B cell (primary cell): ENCODE data around the gene ROR2. TPM values are rescaled to one million over a fixed set of nuclear protein-coding genes. Genes with fewer than 3 reads are reported as not detected.

Source experiments
- ATAC-seq: fragments of 200-7000 bp; cut with Tn5 transposase; one replicate; pipeline ENCODE4 v1.10.0; 2021; ENCODE audit warnings: low read depth, mild to moderate bottlenecking, moderate number of reproducible peaks, moderate library complexity
- CTCF ChIA-PET: fragments of 350-600 bp; sonication (Branson Sonifier 250); formaldehyde crosslinking; loops from one replicate; lab custom pipeline; 2021; ENCODE audit warnings: antibody characterized with exemption, inconsistent platforms; lab: Charles Lee
- POLR2A ChIA-PET: fragments of 350-600 bp; sonication (Branson Sonifier 250); formaldehyde crosslinking; loops from one replicate; lab custom pipeline; 2021; ENCODE audit warnings: antibody characterized with exemption; lab: Charles Lee
- DNase-seq: peaks from one replicate; pipeline ENCODE4 v3.0.0; 2013
- H2AFZ ChIP-seq: 2 replicates; pipeline ENCODE4 v1.6.1; 2012; ENCODE audit warnings: mild to moderate bottlenecking, low read depth, low read length; ENCODE audit not compliant: insufficient read depth, poor library complexity, severe bottlenecking
- H3K27ac ChIP-seq, 2 donors: 1 replicate in 1 of 2; 2 replicates in 1 of 2; pipeline ENCODE4 v1.5.1; 2012 to 2013; ENCODE audit warnings: low read length in 2 of 2, mild to moderate bottlenecking in 2 of 2, moderate library complexity in 1 of 2
- H3K27me3 ChIP-seq, 4 experiments: fragments of 200-600 bp in 1 of 4; sonication (generic) in 1 of 4; replicated peaks in 1 of 4; 1 replicate in 2 of 4; 2 replicates in 2 of 4; pipeline versions ENCODE4 v1.6.1 to v1.7.0; 2013 to 2016; ENCODE audit warnings: low read length in 3 of 4, mild to moderate bottlenecking in 2 of 4, mixed read lengths in 1 of 4, moderate library complexity in 1 of 4; ENCODE audit not compliant: insufficient read depth in 4 of 4, control insufficient read depth in 3 of 4; ENCODE audit errors: control extremely low read depth in 1 of 4
- H3K36me3 ChIP-seq, 2 experiments: replicated peaks in 1 of 2; 1 replicate in 1 of 2; 2 replicates in 1 of 2; pipeline versions ENCODE4 v1.6.1 to v1.7.1; 2013; ENCODE audit warnings: low read length in 1 of 2; ENCODE audit not compliant: insufficient read depth in 2 of 2, control insufficient read depth in 1 of 2; ENCODE audit errors: control extremely low read depth in 1 of 2, extremely low read depth in 1 of 2
- H3K4me1 ChIP-seq, 2 donors: fragments of 200-600 bp in 1 of 2; sonication (generic) in 1 of 2; 1 replicate in 1 of 2; 2 replicates in 1 of 2; pipeline versions ENCODE4 v1.5.1 to v1.6.1; 2013 to 2017; ENCODE audit warnings: low read length in 2 of 2; ENCODE audit not compliant: control insufficient read depth in 2 of 2, insufficient read depth in 2 of 2
- H3K4me2 ChIP-seq: replicated peaks from 2 replicates; pipeline ENCODE3; 2012; ENCODE audit warnings: mild to moderate bottlenecking, low read depth, low read length; ENCODE audit not compliant: poor library complexity, severe bottlenecking
- H3K4me3 ChIP-seq, 5 experiments: fragments of 200-600 bp in 1 of 5; sonication (generic) in 1 of 5; 1 replicate in 3 of 5; 2 replicates in 2 of 5; pipeline versions ENCODE4 v1.5.1 to v1.7.0; 2011 to 2016; ENCODE audit warnings: low read length in 4 of 5, mild to moderate bottlenecking in 4 of 5, low read depth in 2 of 5, control low read depth in 1 of 5, moderate library complexity in 1 of 5; ENCODE audit not compliant: insufficient read depth in 1 of 5; ENCODE audit errors: control extremely low read depth in 1 of 5, extremely low read depth in 1 of 5
- H3K79me2 ChIP-seq: fragments of 200-600 bp; sonication (generic); one replicate; pipeline ENCODE4 v1.6.0; 2016; ENCODE audit warnings: low read length; ENCODE audit not compliant: control insufficient read depth, insufficient read depth
- H3K9ac ChIP-seq: fragments of 200-600 bp; sonication (generic); 2 replicates; pipeline ENCODE4 v1.6.1; 2017; ENCODE audit warnings: mild to moderate bottlenecking, low read length, moderate library complexity
- H3K9me3 ChIP-seq, 3 donors: one replicate each; pipeline versions ENCODE4 v1.6.1 to v1.7.1; 2013; ENCODE audit warnings: low read length in 2 of 3; ENCODE audit not compliant: control insufficient read depth in 2 of 3, insufficient read depth in 1 of 3; ENCODE audit errors: control extremely low read depth in 1 of 3
- H4K20me1 ChIP-seq: 2 replicates; pipeline ENCODE4 v1.6.0; 2012; ENCODE audit warnings: mild to moderate bottlenecking, low read length; ENCODE audit not compliant: insufficient read depth, control insufficient read depth, poor library complexity, severe bottlenecking
- H3K27ac Mint-ChIP-seq: one replicate; pipeline ENCODE4 v1.8.0; 2021; ENCODE audit warnings: mixed read lengths
- H3K27me3 Mint-ChIP-seq: one replicate; pipeline ENCODE4 v1.8.0; 2021; ENCODE audit warnings: mixed read lengths
- H3K4me1 Mint-ChIP-seq: one replicate; pipeline ENCODE4 v1.8.0; 2021; ENCODE audit warnings: mixed read lengths
- H3K4me3 Mint-ChIP-seq: one replicate; pipeline ENCODE4 v1.8.0; 2021; ENCODE audit warnings: mixed read lengths
- H3K9me3 Mint-ChIP-seq: one replicate; pipeline ENCODE4 v1.8.0; 2022; ENCODE audit warnings: mixed read lengths; ENCODE audit not compliant: insufficient read depth
- CTCF ChIP-seq: fragments of 200-600 bp; IDR thresholded peaks from one replicate; pipeline ENCODE4 v1.8.0; 2022; ENCODE audit warnings: antibody characterized with exemption, mild to moderate bottlenecking
- EZH2 ChIP-seq: IDR thresholded peaks from 2 replicates; pipeline ENCODE4 v1.6.1; 2012; ENCODE audit warnings: borderline replicate concordance, low read depth, mild to moderate bottlenecking, moderate library complexity, low read length; ENCODE audit not compliant: insufficient read depth, poor library complexity, severe bottlenecking
- WGBS: methylation state at CpG from one replicate; pipeline ENCODE4 v1.1.5; 2013; ENCODE audit warnings: missing lambda C conversion rate; ENCODE audit not compliant: insufficient coverage; 5-methylcytosine and 5-hydroxymethylcytosine counted together
- intact Hi-C: fragments of 100-400 bp; cut with micrococcal nuclease; formaldehyde crosslinking; loops from one replicate; pipeline ENCODE4 v1.10.0; 2022
- polyA plus RNA-seq: library from polyadenylated mRNA; depleted of rRNA; stranded (reverse); fragments of >200 nt; gene quantifications from 2 replicates; pipeline ENCODE4 v1.2.3, GENCODE V29; 2012
- total RNA-seq, 2 donors: library from RNA; stranded (reverse); fragments of 120-200 nt in 1 of 2; gene quantifications; 1 replicate in 1 of 2; 2 replicates in 1 of 2; pipeline versions ENCODE4 v1.2.3 to v1.2.4, GENCODE V29; 2013 to 2022

Gene ROR2
- total and polyA plus RNA-seq, 2 donors (not counting 1 experiment from before 2014, with no cell fraction given) = 0.21 to 0.49 TPM

DNA sequence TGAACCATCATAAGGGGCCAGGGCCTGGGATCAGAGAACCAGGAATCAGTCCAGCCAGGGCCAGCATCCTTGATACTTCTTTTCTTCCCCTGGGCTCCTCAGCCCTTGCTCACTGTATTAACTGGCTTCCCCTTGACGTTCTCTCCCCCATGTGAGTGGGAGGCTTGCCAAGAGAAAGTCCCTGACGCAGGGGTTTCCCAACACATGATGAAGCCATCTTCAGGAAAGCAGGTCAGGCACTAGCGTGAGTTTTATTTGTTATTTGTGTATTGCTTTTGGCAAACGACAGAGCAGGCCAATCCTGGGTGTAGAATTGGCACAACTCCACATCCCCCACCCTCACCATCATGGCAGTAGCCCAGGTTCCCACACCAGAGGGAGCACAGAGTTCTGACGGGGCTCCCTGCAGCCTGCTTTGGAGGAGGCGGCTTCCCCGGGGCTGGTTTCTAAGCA lies 360.9 kb downstream of the ROR2 start:
- Mint-ChIP-seq H3K27ac (no peak overlapping the region), H3K9me3 (peaks cover under 1% of the 10 kb centered on the region), H3K4me1 (no peaks in the 10 kb centered on the region), H3K4me3 (no peak overlapping the region), H3K27me3 (peaks cover 24% of the 10 kb centered on the region)
- H3K36me3 ChIP-seq = no peaks in the 10 kb centered on the region
- CTCF ChIA-PET = no interaction called here
- no peak overlapping the region for H3K4me2 ChIP-seq
- ATAC-seq (no peak), DNase-seq (no peak)
- intact Hi-C loops = no loop called here
- no peak overlapping the region for H3K9ac ChIP-seq
- POLR2A ChIA-PET = no interaction called here
- H3K9me3 ChIP-seq = no peaks in the 10 kb centered on the region
- no peak overlapping the region for H2AFZ ChIP-seq
- no peak overlapping the region for H3K4me3 ChIP-seq
- H4K20me1 ChIP-seq = no peaks in the 10 kb centered on the region
- no peaks in the 10 kb centered on the region for H3K79me2 ChIP-seq
- no peaks in the 10 kb centered on the region for H3K27me3 ChIP-seq
- H3K27ac ChIP-seq = no peak overlapping the region
- H3K4me1 ChIP-seq = no peaks in the 10 kb centered on the region
- TF ChIP-seq CTCF (no peak), EZH2 (no peak)
- 85% methylated on average over 2 of the region's 7 CpGs for WGBS

DNA sequence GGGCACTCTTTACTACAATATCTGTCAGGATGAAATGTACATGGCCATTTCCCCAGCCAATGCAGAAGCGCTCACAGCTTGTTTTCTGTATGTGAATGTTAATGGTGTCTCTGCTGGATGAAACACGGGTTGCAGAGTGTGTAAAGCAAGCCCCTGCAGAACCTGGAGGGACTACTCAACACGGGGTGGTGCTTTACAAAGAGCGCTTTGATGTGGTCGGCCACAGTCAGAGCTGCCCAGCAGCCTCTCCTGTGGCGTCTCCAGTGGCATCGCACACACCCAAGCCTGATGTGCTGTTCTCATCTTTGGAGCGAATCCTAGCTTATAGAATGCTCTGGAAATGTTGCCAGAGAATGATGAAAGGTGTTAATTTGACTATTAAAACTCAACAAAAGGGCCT lies 363.7 kb downstream of the ROR2 start:
- Histone ChIP-seq H4K20me1 (no peaks in the 10 kb centered on the region), H3K27ac (no peak overlapping the region), H3K9ac (no peak overlapping the region), H3K9me3 (no peaks in the 10 kb centered on the region), H3K4me3 (no peak overlapping the region), H3K27me3 (peaks cover 0 to under 1% (median 0%) of the 10 kb centered on the region in 4 experiments), H3K36me3 (no peaks in the 10 kb centered on the region), H3K79me2 (no peaks in the 10 kb centered on the region), H3K4me2 (no peak overlapping the region), H3K4me1 (no peaks in the 10 kb centered on the region), H2AFZ (no peak overlapping the region)
- no peak overlapping the region for H3K4me3 Mint-ChIP-seq
- DNase-seq = no peak
- ChIA-PET CTCF (no interaction called here), POLR2A (no interaction called here)
- peaks cover 23% of the 10 kb centered on the region for H3K27me3 Mint-ChIP-seq
- TF ChIP-seq CTCF = no peak
- no peak for TF ChIP-seq EZH2
- no peak for ATAC-seq
- peaks cover 5% of the 10 kb centered on the region for H3K9me3 Mint-ChIP-seq
- no peaks in the 10 kb centered on the region for H3K4me1 Mint-ChIP-seq
- intact Hi-C loops = no loop called here
- H3K27ac Mint-ChIP-seq = no peak overlapping the region
- WGBS = 77% methylated on average over 7 of the region's 8 CpGs
